GM19351 (cell line): ENCODE measurements around the gene COBLL1.
"Not testable (repeated sequence)": the region's sequence is repeated elsewhere in the genome, so short reads cannot be mapped to it uniquely, and the experiment has no call there.

Experiments
- ATAC-seq: cut with Tn5 transposase; IDR thresholded peaks from one replicate; pipeline ENCODE4 v1.9.1; 2021; ENCODE audit warnings: mild to moderate bottlenecking, moderate library complexity; ENCODE audit not compliant: unreplicated experiment

The COBLL1 gene

DNA sequence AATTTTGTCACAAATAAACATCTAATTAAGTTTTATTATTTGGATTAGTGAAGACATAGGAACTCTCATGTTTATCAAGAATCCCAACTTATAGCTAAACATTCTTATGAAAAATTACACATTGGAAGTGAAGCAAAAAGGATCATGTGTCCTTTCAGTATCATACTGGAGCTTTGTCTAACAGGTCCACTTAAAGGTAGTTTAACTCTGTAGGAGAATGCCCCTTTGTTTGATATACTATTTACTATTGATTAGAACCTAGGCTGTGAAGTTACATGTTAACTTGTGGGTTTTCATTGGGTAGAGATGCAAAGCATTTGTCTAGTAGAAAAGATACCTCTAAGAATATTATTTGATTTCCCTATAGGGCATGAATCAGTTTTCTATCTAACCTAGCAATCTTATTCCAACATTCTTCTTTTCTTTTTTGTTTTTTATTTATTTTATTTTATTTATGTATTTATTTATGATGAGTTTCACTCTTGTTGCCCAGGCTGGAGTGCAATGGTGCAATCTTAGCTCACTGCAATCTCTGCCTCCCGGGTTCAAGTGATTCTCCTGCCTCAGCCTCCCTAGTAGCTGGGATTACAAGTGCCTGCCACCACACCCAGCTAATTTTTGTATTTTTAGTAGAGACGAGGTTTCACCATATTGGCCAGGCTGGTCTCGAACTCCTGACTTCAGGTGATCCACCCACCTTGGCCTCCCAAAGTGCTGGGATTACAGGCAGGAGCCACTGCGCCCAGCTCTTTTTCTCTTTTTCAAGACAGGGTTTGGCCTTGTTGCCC is 18.5 kb upstream of the COBLL1 start:
- ATAC-seq: not testable (repeated sequence)

DNA sequence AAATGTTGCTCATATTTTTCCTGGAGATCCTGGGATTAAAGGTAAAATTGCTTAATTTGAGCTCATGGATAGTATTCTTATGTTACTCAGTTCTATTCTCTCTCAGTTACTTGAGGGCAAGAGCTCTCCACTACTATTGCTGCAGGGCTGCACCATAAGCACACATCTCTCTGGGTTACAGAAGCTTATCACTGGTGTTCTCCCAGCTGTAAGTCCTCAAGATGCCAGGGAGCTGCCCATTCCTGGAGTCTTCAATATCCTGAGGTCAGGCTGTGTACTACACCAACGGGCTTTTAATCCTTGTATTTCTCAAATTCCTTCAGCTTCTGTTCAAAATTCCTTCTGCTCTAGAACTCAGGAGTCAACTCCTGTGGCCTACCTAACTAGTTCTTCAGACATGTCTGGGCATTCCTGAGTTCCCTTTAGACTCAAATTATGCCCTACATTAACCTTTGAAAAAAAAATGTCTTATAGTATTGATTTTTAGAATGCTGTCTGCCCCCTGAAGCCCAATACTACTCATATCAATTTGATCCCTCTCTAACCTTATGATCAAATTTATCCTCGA is 17.7 kb upstream of the COBLL1 start:
- ATAC-seq: no peak

DNA sequence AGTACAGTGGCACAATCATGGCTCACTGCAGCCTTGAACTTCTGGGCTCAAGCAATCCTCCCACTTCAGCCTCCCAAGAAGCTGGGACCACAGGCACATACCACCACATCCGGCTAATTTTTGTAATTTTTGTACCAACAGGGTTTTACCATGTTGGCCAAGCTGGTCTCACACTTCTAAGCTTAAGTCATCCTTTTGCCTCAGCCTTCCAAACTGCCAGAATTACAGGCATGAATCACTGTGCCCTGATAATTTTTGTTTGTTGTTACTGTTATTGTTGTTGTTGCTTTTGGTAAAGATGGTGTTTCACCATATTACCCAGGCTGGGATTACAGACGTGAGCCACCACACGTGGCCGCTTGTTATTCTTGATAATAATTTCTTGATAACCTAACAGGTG is 10.5 kb upstream of the COBLL1 start:
- no peak for ATAC-seq

DNA sequence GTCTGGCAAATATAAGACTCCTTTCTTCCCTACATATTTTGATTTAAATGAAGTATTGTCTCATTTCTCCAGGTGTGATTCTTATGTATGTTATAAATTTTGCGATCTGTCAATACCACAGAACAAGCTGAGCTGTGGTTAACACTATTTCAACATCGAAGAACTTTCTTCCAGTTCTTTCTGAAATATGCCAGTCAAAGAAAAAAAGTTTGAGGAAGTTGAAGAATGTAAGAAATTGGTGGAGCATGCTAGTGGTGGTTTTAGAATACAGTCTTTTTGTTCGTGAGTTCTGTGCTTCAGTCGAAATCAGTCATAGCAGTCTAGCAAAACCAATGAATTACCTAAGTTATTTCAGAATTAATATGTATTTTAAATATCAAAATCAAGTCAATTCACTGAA is 8.6 kb upstream of the COBLL1 start:
- ATAC-seq: no peak

DNA sequence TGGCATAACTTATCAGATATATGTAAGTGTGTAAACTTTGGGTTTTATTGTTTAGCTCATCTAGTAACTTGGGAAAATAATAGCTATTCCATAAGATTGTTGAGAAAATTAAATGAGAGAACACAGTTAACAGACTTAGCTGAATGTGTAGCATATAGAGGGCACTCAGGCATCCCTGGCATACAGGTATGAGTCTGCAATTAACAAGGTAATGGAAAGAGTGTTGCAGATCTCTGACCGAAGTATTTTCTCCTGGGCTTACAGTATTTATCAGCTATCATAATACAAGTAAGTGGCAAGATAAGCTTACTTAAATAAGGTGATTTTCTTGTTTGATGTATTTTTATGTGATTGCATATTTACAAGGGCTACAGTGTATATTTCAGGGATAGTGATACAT is 7.9 kb upstream of the COBLL1 start:
- no peak for ATAC-seq

DNA sequence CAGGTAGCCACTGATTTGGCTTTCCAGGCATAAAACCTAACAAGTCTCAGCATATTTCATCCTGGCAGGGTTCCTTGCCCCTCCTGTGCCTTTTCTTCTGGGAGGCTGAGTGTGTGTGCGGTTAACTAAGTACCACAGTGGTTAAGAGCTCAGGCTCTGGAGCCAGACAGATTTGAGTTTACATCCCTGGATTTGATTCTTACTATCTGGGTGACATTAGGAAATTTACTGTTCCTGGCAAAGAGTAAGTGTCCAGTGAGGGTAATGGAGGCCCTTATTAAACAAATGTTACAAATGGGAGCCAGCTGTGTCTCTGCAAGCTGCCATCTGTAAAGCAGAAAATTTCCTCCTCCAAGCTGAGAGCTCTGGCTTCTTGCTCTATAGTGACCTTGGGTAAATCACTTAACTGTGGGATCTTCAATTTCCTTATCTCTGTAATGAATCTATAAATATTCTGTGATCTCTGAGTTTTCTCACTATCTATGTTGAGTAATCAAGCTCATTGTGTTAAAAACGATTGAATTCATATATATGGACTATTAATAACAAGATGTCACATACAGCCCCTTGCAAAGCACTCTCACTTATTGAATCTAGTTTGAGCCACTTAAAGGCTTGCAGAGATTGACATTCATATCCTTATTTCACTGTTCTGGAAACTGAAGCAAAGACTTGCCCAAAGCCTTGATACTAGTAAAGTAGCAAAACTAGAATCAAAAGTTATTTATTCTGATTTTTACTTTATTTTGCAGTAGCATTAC is 6.5 kb upstream of the COBLL1 start:
- ATAC-seq: no peak

DNA sequence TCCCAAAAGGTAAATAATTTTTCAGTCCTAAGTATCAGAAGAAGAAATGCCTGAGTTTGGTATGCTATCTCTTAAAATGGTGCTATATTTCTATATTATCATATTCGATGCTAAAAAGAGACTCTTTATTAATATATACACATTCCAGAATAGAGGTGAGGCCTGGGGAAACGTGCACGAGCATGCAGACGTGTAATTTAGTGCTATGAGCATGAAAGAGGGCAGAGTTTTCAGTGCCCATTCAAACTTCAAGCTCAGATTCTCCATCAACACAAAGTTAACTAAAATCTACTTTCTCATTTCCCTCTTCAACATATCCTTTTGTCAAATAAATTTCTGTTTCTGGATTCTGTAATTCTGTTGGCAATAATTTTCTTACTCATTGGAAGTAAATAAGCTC is 5.7 kb upstream of the COBLL1 start:
- ATAC-seq: no peak

DNA sequence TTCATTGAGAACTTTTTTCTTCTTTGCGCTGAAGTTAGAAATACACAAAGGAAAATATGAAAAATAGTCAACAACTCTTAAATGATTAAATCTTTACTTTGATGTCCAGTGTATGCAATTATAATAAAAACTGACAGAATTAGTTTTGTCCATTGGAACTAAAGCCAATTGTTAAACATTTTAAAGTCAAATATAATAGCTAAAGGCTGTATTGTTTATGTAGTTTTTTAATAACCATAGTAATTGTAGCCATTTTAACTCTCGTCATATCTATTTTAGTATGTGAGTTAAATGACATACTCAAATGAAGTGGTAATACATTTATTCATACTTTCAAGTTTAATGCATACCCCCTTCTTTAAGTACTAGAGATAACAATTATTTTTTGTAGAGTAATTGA is 4.7 kb upstream of the COBLL1 start:
- no peak for ATAC-seq

DNA sequence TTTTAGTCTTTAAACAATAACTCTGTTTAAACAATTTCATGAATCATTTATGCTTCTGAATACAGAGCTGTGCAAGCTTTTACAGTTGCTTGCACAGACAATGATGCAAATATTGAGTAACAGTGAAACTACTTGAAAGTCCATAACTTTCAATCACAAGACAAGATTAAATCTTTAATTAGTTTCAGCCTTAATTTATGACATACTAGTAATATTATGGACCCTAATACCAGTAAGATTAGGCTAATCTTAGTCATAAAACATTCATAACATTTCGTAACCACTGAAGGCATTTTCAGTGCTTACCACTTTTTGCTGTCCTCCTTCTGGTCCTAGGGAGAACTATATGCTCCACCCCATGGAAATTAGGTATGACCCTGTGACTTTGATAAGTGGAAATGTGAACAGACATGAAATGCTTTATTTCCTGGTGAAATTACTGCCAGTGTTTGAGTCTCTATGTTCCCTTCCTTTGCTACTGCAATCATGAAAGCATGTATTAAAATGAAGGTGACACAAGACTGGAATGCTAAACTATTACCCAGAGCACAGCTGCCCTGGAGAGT is 1.8 kb upstream of the COBLL1 start:
- ATAC-seq: no peak

DNA sequence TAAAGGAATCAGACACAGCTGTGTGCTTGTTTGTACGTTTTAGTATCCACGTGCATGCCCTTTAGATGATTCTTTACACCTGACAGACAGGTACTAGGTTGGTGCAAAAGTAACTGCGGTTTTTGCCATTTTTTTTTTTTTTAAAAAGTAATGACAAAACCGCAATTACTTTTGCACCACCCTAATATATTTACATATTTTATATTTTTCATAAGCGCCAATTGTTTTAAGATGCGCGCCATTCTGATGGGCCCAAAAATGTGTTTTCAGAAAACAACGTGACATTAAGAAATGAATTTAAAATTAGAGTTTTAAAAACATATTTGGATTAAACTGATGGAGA is 972 bp upstream of the COBLL1 start:
- no peak for ATAC-seq

DNA sequence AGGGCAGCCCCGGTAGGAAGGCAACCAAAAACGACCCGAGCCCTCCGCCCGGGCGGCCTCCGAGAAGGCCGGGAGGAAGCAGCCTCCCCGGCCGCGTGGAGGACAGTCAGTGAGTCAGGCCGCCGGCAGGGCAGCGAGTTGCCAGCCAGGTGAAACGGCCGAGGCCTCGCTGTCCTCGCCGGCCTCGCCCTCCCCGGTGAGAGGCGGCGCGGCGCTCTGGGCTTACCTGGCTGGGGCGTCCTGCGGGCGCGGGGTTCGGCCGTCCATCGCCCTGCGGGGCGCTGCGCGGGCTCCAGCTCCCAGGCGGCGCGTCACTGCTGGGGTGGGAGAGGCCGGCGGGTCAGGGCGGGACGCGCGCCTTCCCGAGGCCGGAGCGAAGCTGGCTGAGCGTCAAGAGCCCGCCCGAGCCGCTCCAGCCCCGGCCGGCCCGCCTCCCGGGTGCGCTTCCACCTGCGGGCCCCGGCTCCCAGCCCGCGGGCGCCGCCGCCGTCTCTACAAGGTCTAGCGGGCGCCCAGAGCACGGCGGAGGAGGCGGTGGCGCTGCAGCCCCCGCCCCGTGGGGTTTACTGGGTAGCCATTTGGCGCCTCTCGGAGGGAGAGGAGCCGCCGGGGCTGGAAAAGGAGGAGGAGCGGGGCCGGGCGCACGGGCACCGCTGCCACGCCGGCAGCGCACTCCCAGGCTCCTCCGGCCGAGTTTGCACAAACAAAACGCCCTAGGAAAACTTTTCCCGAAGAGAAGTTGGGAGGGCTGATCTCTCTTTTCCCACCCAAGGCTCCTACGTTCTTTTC is 499 bp downstream of the COBLL1 start:
- ATAC-seq: peak; percentile 52

DNA sequence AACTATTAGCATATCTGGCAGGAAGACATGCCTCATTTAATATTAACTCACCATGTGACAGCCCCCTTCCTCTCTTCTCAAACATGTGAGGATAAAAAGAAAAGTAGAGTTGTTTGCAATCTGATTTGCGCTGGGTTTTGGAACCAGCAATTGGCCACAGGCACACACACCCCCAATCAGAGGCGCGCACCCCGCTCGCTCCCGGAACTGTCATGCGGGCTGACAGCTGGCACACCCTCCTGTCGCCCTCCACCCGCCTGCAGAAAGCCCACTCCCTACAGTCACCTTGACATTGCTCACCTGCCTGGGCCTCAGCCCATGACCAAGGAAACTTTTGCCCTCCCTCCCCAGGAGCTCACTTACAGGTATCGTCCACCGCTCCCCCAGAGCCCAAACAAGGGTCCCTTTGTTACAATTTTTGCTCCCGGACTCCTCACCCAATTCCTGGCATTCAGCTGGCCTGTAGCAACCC is 1.1 kb downstream of the COBLL1 start:
- ATAC-seq: no peak

DNA sequence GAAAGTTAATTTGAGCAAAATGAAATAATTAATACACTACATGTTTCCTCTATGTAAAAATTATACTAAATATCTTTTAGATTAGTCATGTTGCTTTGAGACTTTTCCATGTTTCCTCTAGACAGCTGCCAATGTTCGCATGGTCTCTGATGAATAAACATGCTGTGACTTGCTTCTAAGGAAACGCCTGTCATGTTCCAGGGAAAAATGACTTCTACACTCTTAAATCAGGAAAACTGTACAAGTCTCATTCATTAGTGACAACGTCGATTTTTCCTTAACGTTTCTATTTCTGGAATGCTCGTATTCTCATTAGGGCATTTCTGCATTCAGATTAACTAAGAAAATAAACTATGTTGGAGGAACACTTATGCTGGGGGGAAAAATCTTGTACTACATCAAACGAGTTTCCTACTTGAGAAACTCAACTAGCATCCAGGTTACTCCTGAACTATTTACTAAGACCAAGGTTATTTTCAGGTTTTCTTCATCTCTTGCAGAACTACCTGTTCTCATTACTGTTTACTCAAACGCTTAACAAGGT is 1.6 kb downstream of the COBLL1 start:
- ATAC-seq: no peak

DNA sequence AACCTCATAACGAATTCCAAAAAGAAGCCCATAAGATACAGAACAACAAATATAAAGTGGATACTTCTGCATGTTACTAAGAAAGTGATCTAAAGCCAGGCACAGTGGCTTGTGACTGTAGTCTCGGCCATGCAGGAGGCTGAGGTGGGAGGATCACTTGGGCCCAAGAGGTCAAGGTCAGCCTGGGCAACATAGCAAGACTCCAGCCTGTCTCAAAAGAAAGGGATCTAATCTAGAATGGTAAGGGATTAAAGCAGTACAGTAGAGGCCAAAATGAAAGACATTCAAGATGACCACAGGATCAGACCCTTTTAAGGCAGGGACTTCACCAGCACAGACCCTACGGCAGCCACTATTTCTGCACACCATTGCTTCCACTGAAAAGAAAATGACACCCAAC is 3.8 kb downstream of the COBLL1 start:
- ATAC-seq: no peak

DNA sequence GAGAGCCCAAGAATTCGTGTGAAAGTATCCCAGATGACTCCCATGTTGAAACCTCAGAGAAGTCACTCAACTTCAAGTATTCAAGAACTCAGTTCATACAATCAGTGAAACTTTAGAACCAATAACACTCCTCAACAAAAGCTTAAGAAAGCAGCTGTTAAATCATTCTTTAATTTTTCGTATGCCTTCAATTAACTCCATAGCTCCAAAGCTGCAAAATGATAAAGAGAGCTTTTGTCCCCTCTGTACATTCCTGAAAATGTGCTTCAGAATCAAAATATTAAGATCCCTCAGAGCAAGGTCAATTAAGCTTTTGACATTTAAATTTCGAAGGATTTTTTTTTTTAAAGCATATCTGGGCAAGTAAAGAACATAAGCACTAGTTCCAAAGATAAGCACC is 4.7 kb downstream of the COBLL1 start:
- no peak for ATAC-seq

DNA sequence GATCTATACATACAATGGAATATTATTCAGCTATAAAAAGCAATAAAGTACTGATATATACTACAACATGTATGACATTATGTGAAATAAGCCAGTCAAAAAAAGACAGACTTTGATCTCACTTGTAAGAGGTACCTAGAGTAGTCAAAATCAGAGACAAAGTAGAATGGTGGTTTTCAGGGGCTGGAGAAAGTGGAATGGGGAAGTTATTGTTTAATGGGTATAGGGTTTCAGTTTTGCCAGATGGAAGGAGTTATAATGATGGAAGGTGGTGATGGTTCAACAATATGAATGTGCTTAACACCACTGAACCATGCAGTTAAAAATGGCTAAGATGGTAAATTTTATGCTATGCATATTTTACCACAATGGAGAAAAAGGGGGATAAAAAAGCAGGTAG is 6.3 kb downstream of the COBLL1 start:
- ATAC-seq: no peak

DNA sequence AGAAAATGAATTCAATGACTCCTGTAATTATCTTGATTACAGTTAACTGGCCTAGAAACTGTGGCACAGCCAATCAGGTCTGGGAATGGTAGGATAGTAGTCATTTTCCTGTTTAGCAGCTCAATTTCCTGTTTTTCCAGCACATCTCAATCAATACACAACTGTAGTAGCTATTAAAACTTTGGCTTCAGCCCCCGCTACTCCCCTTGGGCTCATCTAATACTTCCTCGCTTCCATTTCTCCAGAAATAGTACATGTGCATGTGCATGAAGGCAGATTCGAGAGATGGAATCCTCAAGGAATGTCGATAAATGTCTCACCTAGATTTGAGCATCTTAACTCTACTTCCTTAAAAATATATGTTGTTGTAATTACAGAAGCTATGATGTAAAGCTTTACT is 9.7 kb downstream of the COBLL1 start:
- ATAC-seq: no peak

DNA sequence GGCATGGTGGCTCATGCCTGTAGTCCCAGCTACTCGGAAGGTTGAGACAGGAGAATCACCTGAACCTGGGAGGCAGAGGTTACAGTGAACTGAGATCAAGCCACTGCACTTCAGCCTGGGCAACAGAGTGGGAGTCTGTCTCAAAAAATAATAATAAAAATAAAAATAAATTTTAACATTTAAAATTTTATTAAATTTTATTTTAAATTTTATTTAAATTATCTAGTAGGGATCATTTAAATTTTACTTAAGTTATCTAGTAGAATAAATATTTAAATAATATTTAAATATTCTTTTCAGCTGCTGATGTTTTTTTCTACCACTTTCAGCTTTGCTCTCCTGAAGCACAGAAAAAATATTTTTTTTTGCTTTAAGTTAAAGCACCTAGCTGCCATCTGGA is 10.4 kb downstream of the COBLL1 start:
- ATAC-seq: no peak

DNA sequence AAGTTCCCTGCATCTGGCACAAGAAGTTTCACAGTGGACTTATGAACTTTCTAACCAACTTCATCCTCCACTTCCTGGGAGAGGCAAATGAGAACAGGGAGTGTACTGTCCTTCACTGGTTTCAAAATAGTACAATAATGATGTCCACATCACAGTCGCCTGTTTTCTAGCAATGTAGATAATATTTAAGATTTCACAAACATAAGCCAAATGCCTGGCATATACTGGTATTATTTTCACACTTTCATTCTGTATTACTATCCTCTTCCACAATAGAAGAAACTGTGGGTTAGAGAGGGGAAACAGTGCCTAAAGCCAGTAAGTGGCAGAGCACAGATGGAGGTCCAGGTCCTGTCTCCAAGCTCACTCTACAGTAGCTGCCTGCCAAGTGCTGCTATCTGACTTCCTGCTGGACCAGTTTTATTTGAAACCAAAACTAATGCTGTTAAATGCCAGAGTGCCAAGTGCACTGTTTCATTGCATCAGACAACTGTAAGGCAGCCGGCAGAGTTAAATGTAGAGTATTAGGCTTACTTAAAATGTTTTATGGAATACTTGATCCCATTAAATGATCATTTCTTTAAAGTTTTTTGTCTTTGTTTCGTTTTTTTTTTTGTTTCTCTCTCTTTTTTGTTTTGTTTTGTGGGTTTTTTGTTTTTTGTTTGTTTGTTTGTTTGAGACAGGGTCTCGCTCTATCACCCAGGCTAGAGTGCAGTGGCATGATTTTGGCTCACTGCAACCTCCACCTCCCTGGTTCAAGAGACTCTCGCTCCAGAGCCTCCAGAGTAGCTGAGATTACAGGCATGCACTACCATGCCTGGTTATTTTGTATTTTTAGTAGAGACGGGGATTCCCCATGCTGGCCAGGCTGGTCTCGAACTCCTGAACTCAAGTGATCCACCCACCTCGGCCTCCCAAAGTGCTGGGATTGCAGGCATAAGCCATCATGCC is 15.1 kb downstream of the COBLL1 start:
- no peak for ATAC-seq

DNA sequence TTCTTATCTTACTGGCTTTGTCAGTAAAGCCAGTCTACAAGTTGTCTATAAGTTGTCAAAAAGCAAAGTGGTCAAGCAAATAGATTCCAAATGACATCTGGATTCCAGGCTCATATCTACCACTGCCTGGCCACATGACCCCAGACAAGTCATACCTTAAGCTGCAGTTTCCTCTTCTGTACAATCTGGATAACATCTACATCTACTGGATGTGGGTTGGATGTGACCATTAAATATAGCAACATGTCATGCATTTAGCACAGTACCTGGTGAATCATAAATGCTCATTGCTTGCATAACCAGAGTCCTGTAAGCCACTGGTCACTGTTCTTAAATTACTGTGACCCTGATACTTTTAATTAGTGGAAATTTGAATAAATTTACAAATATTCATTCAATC is 16.8 kb downstream of the COBLL1 start:
- ATAC-seq: no peak
